Stimulated activated CD4-positive, alpha-beta T cell treated with anti-CD3 and anti-CD28 coated beads, Interleukin-1b, Interleukin-23, amount 100 ng/mL, for 1 hour (primary cell): ENCODE data around the gene KLHL29.

ENCODE experiments used
- DNase-seq, 2 donors: peaks; one replicate each; pipeline ENCODE4 v3.0.0-alpha.2; 2020; ENCODE audit warnings: low read depth in 2 of 2

KLHL29 gene

GRCh38 chr2:23476786-23477185, 91.8 kb downstream of the KLHL29 start:
- DNase-seq, result no peak

GRCh38 chr2:23477392-23477791, 92.4 kb downstream of the KLHL29 start:
- DNase-seq, result no peak

- no peak for DNase-seq
Measured at GRCh38 chr2:23478087-23478932, 93.3 kb downstream of the KLHL29 start.

GRCh38 chr2:23478933-23479683, 94.1 kb downstream of the KLHL29 start:
- no peak for DNase-seq

GRCh38 chr2:23480957-23481797, 96.2 kb downstream of the KLHL29 start:
- DNase-seq, result no peak

- DNase-seq, result no peak
Measured at GRCh38 chr2:23482188-23482587, 97.2 kb downstream of the KLHL29 start.

GRCh38 chr2:23482607-23483006, 97.6 kb downstream of the KLHL29 start:
- no peak for DNase-seq

- no peak for DNase-seq
Measured at GRCh38 chr2:23483791-23484190, 98.8 kb downstream of the KLHL29 start.

GRCh38 chr2:23484275-23484674, 99.3 kb downstream of the KLHL29 start:
- no peak for DNase-seq

- DNase-seq, result no peak
Measured at GRCh38 chr2:23484767-23485166, 99.8 kb downstream of the KLHL29 start.

- DNase-seq, result no peak
Measured at GRCh38 chr2:23485261-23485660, 100.3 kb downstream of the KLHL29 start.

GRCh38 chr2:23485841-23486683, 101.1 kb downstream of the KLHL29 start:
- no peak for DNase-seq

GRCh38 chr2:23486684-23487075, 101.7 kb downstream of the KLHL29 start:
- DNase-seq, result no peak

GRCh38 chr2:23487735-23488492, 102.9 kb downstream of the KLHL29 start:
- no peak for DNase-seq

- DNase-seq, result no peak
Measured at GRCh38 chr2:23488584-23488983, 103.6 kb downstream of the KLHL29 start.

GRCh38 chr2:23489471-23490322, 104.7 kb downstream of the KLHL29 start:
- DNase-seq, result no peak

GRCh38 chr2:23491591-23492336, 106.8 kb downstream of the KLHL29 start:
- no peak for DNase-seq

- DNase-seq, result no peak
Measured at GRCh38 chr2:23492337-23492675, 107.3 kb downstream of the KLHL29 start.

GRCh38 chr2:23492921-23493320, 107.9 kb downstream of the KLHL29 start:
- no peak for DNase-seq
